ENCODE results near the gene DYNLT2. TPM values are rescaled to one million over a fixed set of nuclear protein-coding genes. Genes with fewer than 3 reads are reported as not detected.

DYNLT2 gene
- total and polyA plus RNA-seq, 2 of the 13 experiments (the other 11 are each of a cell fraction or from before 2014, with no cell fraction given), result 2.1 to 4.3 TPM

DNA sequence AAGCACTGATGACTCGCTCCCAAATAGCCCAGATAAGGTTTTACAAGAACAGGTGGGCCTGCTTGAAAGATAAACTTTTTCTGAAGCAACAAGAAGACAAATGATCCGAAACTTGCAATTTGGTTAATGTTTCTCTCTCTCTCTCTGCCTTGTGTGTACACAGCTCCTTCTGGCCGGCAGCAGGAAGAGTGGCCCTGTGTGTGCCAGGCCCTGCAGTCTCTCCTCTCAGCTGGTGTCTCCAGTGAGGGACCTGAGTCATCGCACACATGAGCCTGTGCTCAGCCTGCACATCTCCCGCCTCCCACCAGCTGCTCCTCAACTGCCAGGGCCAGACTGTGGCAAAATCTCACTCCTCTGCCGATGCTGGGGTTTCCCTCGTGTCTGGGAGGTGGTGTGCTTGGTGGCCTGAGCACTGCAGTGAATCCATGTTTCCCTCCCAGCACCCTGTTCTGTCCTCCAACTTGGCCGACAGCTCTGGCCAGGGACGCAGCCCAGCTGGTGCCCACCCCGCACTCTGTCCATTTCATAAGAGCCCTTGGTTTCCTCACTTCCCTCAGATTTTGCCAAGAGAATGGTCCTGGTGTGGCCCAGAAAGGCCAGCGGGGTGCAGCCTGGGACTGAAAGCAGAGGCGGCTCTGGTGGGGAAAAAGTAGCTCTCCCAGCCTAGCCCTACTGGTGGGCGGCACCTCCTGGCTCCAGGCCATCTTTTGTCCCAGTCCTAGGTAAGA, 49.5 kb upstream of the DYNLT2 start (continued):
- TF ChIP-seq BCL6 (CRISPR knock-in tag; IDR thresholded peaks at IDR 0.05) (peak; percentile 63), ZFP62 (CRISPR knock-in tag; IDR thresholded peaks at IDR 0.05) (no peak), NPAS2 (CRISPR knock-in tag; IDR thresholded peaks at IDR 0.05; ENCODE audit: borderline replicate concordance) (no peak), ZNF713 (CRISPR knock-in tag; IDR thresholded peaks at IDR 0.05) (no peak), ELF1 (CRISPR knock-in tag; IDR thresholded peaks at IDR 0.05) (peak; percentile 66), PAWR (CRISPR knock-in tag; IDR thresholded peaks at IDR 0.05; ENCODE audit: borderline replicate concordance) (no peak), ZNF619 (CRISPR knock-in tag; IDR thresholded peaks at IDR 0.05) (peak; percentile 41; the same call in 1 of the 2 replicates), ZNF720 (CRISPR knock-in tag; IDR thresholded peaks at IDR 0.05) (no peak), SMARCC2 (IDR thresholded peaks at IDR 0.05) (no peak), GLI4 (CRISPR knock-in tag; IDR thresholded peaks at IDR 0.05; ENCODE audit: borderline replicate concordance) (no peak), REPIN1 (CRISPR knock-in tag; IDR thresholded peaks at IDR 0.05; ENCODE audit: borderline replicate concordance, low read depth) (peak; percentile 63; the same call in 1 of the 2 replicates), ZNF30 (CRISPR knock-in tag; IDR thresholded peaks at IDR 0.05) (no peak), ZNF552 (CRISPR knock-in tag; IDR thresholded peaks at IDR 0.05; ENCODE audit: borderline replicate concordance) (peak; percentile 25; the same call in 1 of the 2 replicates), SRSF1 (optimal IDR thresholded peaks at IDR 0.05; ENCODE audit: low read depth, low read length) (peak; percentile 52), GFI1 (CRISPR knock-in tag; IDR thresholded peaks at IDR 0.05; ENCODE audit: borderline replicate concordance) (peak; percentile 75; the same call in 1 of the 2 replicates), TAF1 (CRISPR knock-in tag; IDR thresholded peaks at IDR 0.05) (peak; percentile 71; the same call in 1 of the 2 replicates), ZEB1 (IDR thresholded peaks at IDR 0.05; ENCODE audit: insufficient replicate concordance, low read depth) (peak; percentile 76), ZNF33A (CRISPR knock-in tag; IDR thresholded peaks at IDR 0.05; ENCODE audit: borderline replicate concordance) (no peak), MIER3 (CRISPR knock-in tag; IDR thresholded peaks at IDR 0.05; ENCODE audit: borderline replicate concordance) (no peak; the same call in 1 of the 2 replicates), CEBPB (IDR thresholded peaks at IDR 0.05; ENCODE audit: borderline replicate concordance, low read depth, low read length) (no peak), HDAC2 (CRISPR knock-in tag; IDR thresholded peaks at IDR 0.05) (peak; percentile 91), SRSF9 (IDR thresholded peaks at IDR 0.05; ENCODE audit: borderline replicate concordance, insufficient read depth, low read depth, low read length, poor library complexity, severe bottlenecking) (no peak), RCOR2 (CRISPR knock-in tag; IDR thresholded peaks at IDR 0.05) (peak; percentile 16; the same call in 1 of the 2 replicates), ZMAT3 (CRISPR knock-in tag; conservative IDR thresholded peaks at IDR 0.05) (peak; percentile 43; the same call in 1 of the 2 replicates), ZNF331 (CRISPR knock-in tag; IDR thresholded peaks at IDR 0.05) (peak; percentile 87; the same call in 1 of the 2 replicates)
- TF ChIP-seq, protein P1, sequence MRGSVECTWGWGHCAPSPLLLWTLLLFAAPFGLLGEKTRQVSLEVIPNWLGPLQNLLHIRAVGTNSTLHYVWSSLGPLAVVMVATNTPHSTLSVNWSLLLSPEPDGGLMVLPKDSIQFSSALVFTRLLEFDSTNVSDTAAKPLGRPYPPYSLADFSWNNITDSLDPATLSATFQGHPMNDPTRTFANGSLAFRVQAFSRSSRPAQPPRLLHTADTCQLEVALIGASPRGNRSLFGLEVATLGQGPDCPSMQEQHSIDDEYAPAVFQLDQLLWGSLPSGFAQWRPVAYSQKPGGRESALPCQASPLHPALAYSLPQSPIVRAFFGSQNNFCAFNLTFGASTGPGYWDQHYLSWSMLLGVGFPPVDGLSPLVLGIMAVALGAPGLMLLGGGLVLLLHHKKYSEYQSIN (CRISPR knock-in tag; IDR thresholded peaks at IDR 0.05; ENCODE audit: borderline replicate concordance), result no peak
- TF ChIP-seq, protein P2, sequence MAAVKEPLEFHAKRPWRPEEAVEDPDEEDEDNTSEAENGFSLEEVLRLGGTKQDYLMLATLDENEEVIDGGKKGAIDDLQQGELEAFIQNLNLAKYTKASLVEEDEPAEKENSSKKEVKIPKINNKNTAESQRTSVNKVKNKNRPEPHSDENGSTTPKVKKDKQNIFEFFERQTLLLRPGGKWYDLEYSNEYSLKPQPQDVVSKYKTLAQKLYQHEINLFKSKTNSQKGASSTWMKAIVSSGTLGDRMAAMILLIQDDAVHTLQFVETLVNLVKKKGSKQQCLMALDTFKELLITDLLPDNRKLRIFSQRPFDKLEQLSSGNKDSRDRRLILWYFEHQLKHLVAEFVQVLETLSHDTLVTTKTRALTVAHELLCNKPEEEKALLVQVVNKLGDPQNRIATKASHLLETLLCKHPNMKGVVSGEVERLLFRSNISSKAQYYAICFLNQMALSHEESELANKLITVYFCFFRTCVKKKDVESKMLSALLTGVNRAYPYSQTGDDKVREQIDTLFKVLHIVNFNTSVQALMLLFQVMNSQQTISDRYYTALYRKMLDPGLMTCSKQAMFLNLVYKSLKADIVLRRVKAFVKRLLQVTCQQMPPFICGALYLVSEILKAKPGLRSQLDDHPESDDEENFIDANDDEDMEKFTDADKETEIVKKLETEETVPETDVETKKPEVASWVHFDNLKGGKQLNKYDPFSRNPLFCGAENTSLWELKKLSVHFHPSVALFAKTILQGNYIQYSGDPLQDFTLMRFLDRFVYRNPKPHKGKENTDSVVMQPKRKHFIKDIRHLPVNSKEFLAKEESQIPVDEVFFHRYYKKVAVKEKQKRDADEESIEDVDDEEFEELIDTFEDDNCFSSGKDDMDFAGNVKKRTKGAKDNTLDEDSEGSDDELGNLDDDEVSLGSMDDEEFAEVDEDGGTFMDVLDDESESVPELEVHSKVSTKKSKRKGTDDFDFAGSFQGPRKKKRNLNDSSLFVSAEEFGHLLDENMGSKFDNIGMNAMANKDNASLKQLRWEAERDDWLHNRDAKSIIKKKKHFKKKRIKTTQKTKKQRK (IDR thresholded peaks at IDR 0.05; ENCODE audit: low read length), result no peak

Measured in HepG2 (cell line).